Common myeloid progenitor, CD34-positive (primary cell): ENCODE measurements around the gene MED15.

Source experiments
- CTCF ChIA-PET: fragments of 350-600 bp; sonication (Branson Sonifier 250); formaldehyde crosslinking; loops from one replicate; lab custom pipeline; 2021; ENCODE audit warnings: antibody characterized with exemption; lab: Charles Lee
- POLR2A ChIA-PET: fragments of 350-600 bp; sonication (Branson Sonifier 250); formaldehyde crosslinking; loops from one replicate; lab custom pipeline; 2021; ENCODE audit warnings: antibody characterized with exemption; lab: Charles Lee
- DNase-seq, 3 donors: peaks; one replicate each; pipeline versions ENCODE4 v3.0.0 to v3.0.0-alpha.2; 2013
- H3K27ac ChIP-seq, 2 experiments: 1 replicate in 1 of 2; 2 replicates in 1 of 2; pipeline ENCODE4 v1.7.0; 2013; ENCODE audit warnings: inconsistent platforms in 2 of 2, low read length in 2 of 2, mild to moderate bottlenecking in 2 of 2, low read depth in 1 of 2, moderate library complexity in 1 of 2; ENCODE audit not compliant: severe bottlenecking in 2 of 2, insufficient read depth in 1 of 2, poor library complexity in 1 of 2
- H3K27me3 ChIP-seq, 5 experiments: replicated peaks in 2 of 5; 1 replicate in 3 of 5; 2 replicates in 2 of 5; pipeline versions ENCODE4 v1.6.1 to v1.7.0; 2013; ENCODE audit warnings: low read length in 4 of 5, mild to moderate bottlenecking in 2 of 5, moderate library complexity in 2 of 5, inconsistent platforms in 1 of 5; ENCODE audit not compliant: insufficient read depth in 5 of 5, control insufficient read depth in 4 of 5
- H3K36me3 ChIP-seq, 4 experiments: 1 replicate in 2 of 4; 2 replicates in 2 of 4; pipeline versions ENCODE4 v1.6.1 to v1.7.0; 2013; ENCODE audit warnings: low read length in 3 of 4, control low read depth in 1 of 4, mild to moderate bottlenecking in 1 of 4; ENCODE audit not compliant: control insufficient read depth in 4 of 4, insufficient read depth in 4 of 4
- H3K4me1 ChIP-seq, 4 experiments: 1 replicate in 3 of 4; 2 replicates in 1 of 4; pipeline versions ENCODE4 v1.6.1 to v1.7.1; 2013; ENCODE audit warnings: low read length in 3 of 4, mild to moderate bottlenecking in 3 of 4, control low read depth in 1 of 4, inconsistent platforms in 1 of 4, moderate library complexity in 1 of 4; ENCODE audit not compliant: control insufficient read depth in 4 of 4, insufficient read depth in 4 of 4; ENCODE audit errors: control extremely low read depth in 1 of 4
- H3K4me3 ChIP-seq, 7 experiments: 1 replicate in 4 of 7; 2 replicates in 3 of 7; pipeline versions ENCODE4 v1.5.1 to v1.7.0; 2013; ENCODE audit warnings: mild to moderate bottlenecking in 7 of 7, low read length in 6 of 7, moderate library complexity in 6 of 7, inconsistent platforms in 2 of 7, low read depth in 2 of 7, control low read depth in 1 of 7; ENCODE audit not compliant: insufficient read depth in 4 of 7, control insufficient read depth in 1 of 7; ENCODE audit errors: extremely low read depth in 1 of 7
- H3K9me3 ChIP-seq, 5 experiments: 1 replicate in 4 of 5; 2 replicates in 1 of 5; pipeline versions ENCODE4 v1.6.1 to v1.7.1; 2013; ENCODE audit warnings: low read length in 4 of 5, mild to moderate bottlenecking in 2 of 5, inconsistent platforms in 1 of 5, low read depth in 1 of 5, moderate library complexity in 1 of 5; ENCODE audit not compliant: control insufficient read depth in 4 of 5, insufficient read depth in 2 of 5; ENCODE audit errors: control extremely low read depth in 1 of 5
- WGBS: methylation state at CpG from one replicate; pipeline ENCODE4 v1.1.5; 2013; ENCODE audit not compliant: insufficient coverage; 5-methylcytosine and 5-hydroxymethylcytosine counted together

Gene MED15

DNA sequence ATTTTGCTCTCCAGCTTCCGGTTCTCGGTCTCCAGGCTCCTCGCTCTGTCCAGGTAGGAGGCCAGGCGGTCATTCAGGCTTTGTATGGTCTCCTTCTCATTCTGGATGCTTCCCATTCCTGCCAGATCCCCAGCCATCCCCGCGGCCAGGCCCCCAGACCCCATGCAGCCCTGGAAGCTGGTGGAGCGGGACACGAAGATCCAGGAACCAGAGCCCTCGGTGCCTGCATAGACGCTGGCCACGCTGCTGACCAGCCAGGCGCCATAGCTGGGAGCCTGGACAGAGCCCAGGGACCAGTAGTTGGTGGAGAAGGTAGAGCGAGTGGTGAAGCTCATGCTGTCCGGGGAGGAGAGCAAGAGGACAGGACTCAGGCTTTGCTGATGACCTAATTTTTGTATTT lies 23.6 kb upstream of the MED15 start:
- Histone ChIP-seq H3K9me3 (no peaks in the 10 kb centered on the region), H3K36me3 (peaks cover 0 to 16% (median 4%) of the 10 kb centered on the region in 4 experiments), H3K27ac (no peak overlapping the region), H3K27me3 (no peaks in the 10 kb centered on the region), H3K4me1 (no peaks in the 10 kb centered on the region), H3K4me3 (no peak overlapping the region)
- WGBS = 98% methylated on average over 14 of the region's 14 CpGs
- ChIA-PET POLR2A (no interaction called here), CTCF (interaction anchor here (1.3 to 1.5 kb wide), 2 partner anchors 9 to 11 kb away, joined by 3 read pairs; no protein-coding TSS in a partner anchor)
- DNase-seq = no peak

DNA sequence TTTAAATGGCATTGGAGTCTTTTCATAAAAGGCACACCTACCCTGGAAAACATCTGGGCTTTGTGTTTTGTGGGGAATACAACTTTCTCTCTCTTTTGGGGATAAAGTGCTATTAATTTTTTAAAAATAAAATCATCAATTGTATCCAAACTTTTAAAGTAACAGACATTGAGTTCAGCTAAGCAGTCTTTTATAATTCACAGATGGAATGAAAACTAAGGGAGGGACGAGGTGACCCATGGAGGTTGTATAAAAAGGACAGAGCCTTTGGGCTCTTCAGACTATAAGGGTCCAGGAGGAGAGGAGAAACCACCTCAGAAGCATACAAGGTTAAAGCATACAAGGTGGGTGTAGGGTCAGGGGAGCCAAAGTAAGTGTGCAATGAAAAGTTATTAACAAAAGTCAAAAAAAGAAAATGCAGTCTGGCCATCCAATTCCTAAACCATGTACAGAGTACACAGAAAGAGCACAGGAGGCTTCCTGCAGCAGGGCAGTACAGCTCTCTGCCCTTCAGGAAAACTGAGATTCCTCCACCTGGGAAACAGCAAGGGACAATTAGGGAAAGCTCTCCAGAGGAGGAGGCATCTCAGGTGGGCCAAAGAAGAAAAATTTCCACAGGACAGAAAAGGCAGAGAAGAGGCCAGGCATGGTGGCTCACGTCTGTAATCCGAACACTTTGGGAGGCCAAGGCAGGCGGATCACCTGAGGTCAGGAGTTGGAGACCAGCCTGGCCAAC lies 22.3 kb upstream of the MED15 start:
- H3K27ac ChIP-seq = no peak overlapping the region
- H3K4me3 ChIP-seq = no peak overlapping the region
- CTCF ChIA-PET = interaction anchor here (1.5 kb wide), 1 partner anchor 9 kb away, joined by 3 read pairs; no protein-coding TSS in a partner anchor
- 98% methylated on average over 4 of the region's 4 CpGs for WGBS
- DNase-seq = no peak
- POLR2A ChIA-PET = interaction anchor here (0.6 kb wide), 1 partner anchor 28 kb away, joined by 3 read pairs; no protein-coding TSS in a partner anchor
- H3K36me3 ChIP-seq = peaks cover 0 to 21% (median 6%) of the 10 kb centered on the region in 4 experiments
- H3K9me3 ChIP-seq = no peaks in the 10 kb centered on the region
- no peaks in the 10 kb centered on the region for H3K27me3 ChIP-seq
- no peaks in the 10 kb centered on the region for H3K4me1 ChIP-seq

DNA sequence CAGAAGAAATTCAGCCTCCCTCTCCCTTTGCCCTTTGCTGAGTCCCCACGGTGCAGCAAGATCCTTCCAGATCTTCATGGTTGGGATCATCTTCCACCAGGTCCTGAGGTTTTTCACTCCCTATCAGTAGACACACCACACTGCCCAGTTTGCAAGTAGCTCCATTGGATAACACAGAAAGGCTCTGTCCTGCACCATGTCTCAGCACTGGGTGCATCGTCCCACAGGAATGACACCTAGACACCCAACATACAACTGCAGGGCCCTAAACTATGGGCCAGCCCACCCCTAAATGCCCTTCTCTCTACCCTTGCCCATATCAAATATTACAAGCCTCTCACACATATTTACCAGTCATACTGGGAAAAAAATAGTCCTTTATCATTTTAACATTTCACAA lies 21.2 kb upstream of the MED15 start:
- H3K4me1 ChIP-seq = no peaks in the 10 kb centered on the region
- no peaks in the 10 kb centered on the region for H3K9me3 ChIP-seq
- no peaks in the 10 kb centered on the region for H3K27me3 ChIP-seq
- CTCF ChIA-PET = interaction anchor here (0.5 kb wide), 1 partner anchor 385 kb away, joined by 3 read pairs; no protein-coding TSS in a partner anchor
- H3K4me3 ChIP-seq = no peak overlapping the region
- no peak overlapping the region for H3K27ac ChIP-seq
- no peak for DNase-seq
- peaks cover 0 to 21% (median 7%) of the 10 kb centered on the region in 4 experiments for H3K36me3 ChIP-seq
- POLR2A ChIA-PET = no interaction called here
- 100% methylated on average over 2 of the region's 2 CpGs for WGBS

DNA sequence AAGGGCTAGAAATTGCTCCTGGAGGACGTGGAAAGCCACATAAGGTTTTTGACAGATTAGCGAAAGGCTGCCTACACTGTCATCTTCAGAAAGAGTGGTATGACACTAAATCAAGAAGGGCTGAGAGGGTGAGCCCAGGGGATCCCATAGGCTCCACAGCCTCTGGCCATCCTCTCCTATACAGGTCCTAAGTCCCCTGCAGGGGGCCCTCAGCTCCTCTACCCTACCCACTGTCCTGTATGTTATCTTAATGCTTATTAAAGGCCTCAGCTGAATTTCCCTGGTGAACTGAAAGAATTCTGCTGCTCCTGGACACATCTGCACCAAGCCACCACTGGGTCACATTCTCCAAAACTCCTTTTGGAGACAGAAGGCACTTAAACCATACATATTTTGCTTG lies 19.7 kb upstream of the MED15 start:
- Histone ChIP-seq H3K27ac (no peak overlapping the region), H3K4me3 (no peak overlapping the region), H3K9me3 (no peaks in the 10 kb centered on the region), H3K36me3 (peaks cover 0 to 21% (median 7%) of the 10 kb centered on the region in 4 experiments), H3K4me1 (no peaks in the 10 kb centered on the region), H3K27me3 (no peaks in the 10 kb centered on the region)
- POLR2A ChIA-PET = no interaction called here
- no peak for DNase-seq
- CTCF ChIA-PET = no interaction called here
- 100% methylated on average over 2 of the region's 2 CpGs for WGBS

DNA sequence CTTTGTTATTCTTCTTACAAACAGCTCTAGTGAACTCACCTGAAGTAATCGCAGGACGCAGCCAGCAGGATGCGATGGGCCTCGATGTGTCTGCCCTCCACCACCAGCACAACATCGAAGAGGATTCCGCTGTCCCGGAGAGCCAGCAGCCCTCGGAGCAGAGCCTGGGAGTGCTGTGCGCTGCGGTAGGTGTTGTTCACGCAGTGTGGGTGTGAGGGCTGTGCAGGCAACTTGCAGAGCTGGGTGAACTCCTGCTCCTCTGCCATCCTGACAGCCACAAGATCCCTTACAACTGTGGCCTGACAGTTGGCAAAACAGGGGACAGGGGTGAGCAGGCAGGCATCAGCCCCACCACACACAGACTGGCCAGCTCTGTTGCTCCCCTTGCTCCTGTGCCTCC lies 18.5 kb upstream of the MED15 start:
- no peaks in the 10 kb centered on the region for H3K4me1 ChIP-seq
- peaks cover 0 to 15% (median 7%) of the 10 kb centered on the region in 4 experiments for H3K36me3 ChIP-seq
- no peak overlapping the region for H3K27ac ChIP-seq
- ChIA-PET CTCF (interaction anchor here (1.3 to 1.7 kb wide), 3 partner anchors 24 to 70 kb away, joined by 3 to 5 read pairs (median 4); no protein-coding TSS in a partner anchor), POLR2A (no interaction called here)
- no peaks in the 10 kb centered on the region for H3K9me3 ChIP-seq
- DNase-seq = no peak
- no peaks in the 10 kb centered on the region for H3K27me3 ChIP-seq
- H3K4me3 ChIP-seq = no peak overlapping the region
- WGBS = 96% methylated on average over 10 of the region's 11 CpGs

DNA sequence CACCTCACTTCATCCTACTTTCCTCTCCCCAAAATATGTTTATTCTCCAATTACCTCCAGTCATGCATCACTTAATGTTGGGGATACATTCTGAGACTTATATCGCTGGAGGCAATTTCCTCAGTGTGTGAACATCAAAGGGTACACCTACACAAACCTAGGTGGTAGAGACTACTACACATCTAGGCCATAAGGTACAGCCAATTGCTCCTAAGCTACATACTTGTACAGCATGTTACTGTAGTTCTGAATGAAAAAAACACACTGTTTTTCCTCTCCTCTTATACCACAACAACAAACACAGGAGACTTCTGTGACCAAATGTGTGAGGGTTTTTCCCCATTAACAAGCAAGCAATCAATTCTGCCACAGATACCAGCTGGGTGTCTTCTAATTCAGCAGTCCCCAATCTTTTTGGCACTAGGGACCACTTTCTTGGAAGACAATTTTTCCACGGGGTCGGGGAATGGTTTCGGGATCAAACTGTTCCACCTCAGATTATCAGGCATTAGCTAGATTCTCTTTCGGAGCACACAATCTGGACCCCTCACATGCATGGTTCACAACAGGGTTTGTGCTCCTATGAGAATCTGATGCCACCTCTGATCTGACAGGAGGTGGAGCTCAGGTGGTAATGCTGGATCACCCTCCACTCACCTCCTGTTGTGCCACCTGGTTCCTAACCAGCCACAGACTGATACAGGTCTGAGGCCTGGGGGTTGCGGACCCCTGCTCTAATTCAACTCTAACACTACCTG lies 17.0 kb upstream of the MED15 start:
- ChIA-PET POLR2A (no interaction called here), CTCF (interaction anchor here (1.3 to 1.7 kb wide), 3 partner anchors 25 to 71 kb away, joined by 3 to 5 read pairs (median 4); no protein-coding TSS in a partner anchor)
- no peak overlapping the region for H3K4me3 ChIP-seq
- DNase-seq = no peak
- H3K27ac ChIP-seq = no peak overlapping the region
- no peaks in the 10 kb centered on the region for H3K27me3 ChIP-seq
- H3K36me3 ChIP-seq = peaks cover 0 to 15% (median 7%) of the 10 kb centered on the region in 4 experiments
- H3K9me3 ChIP-seq = no peaks in the 10 kb centered on the region
- peaks cover 0 to 13% (median 8%) of the 10 kb centered on the region in 4 experiments for H3K4me1 ChIP-seq
- 98% methylated on average over 5 of the region's 6 CpGs for WGBS
